Measurements from ENCODE around the gene STPG4.

The STPG4 gene

GRCh38 chr2:47069628-47070154 is 85.4 kb downstream of the STPG4 start:
- Histone ChIP-seq H3K9ac (ENCODE audit: low read depth in 1 of 2, low read length in 2 of 2) (peak overlapping the region; percentile 32 to 42), H3K36me3 (ENCODE audit: control insufficient read depth in 2 of 2, insufficient read depth in 2 of 2, low read length in 2 of 2) (peaks cover 0 to 8% of the 10 kb centered on the region in 2 donors), H3K4me1 (ENCODE audit: control insufficient read depth in 2 of 2, insufficient read depth in 2 of 2, low read length in 2 of 2) (peaks cover 66 to 75% of the 10 kb centered on the region in 2 donors), H3K4me3 (ENCODE audit: low read length in 2 of 2) (no peak overlapping the region), H3K27me3 (ENCODE audit: control insufficient read depth in 2 of 2, insufficient read depth in 2 of 2, low read length in 2 of 2) (no peaks in the 10 kb centered on the region), H3K9me3 (ENCODE audit: control insufficient read depth in 2 of 2, low read length in 2 of 2) (no peaks in the 10 kb centered on the region), H3K27ac (ENCODE audit: low read depth in 2 of 2, low read length in 2 of 2) (peak overlapping the region; percentile 84 to 89)

GRCh38 chr2:47068981-47069627 is 86.0 kb downstream of the STPG4 start:
- H3K27me3 ChIP-seq (ENCODE audit: control insufficient read depth in 2 of 2, insufficient read depth in 2 of 2, low read length in 2 of 2), result no peaks in the 10 kb centered on the region
- peak overlapping the region; percentile 41 to 53 for H3K9ac ChIP-seq (ENCODE audit: low read depth in 1 of 2, low read length in 2 of 2)
- no peak overlapping the region for H3K4me3 ChIP-seq (ENCODE audit: low read length in 2 of 2)
- H3K36me3 ChIP-seq (ENCODE audit: control insufficient read depth in 2 of 2, insufficient read depth in 2 of 2, low read length in 2 of 2), result peaks cover 0 to 5% of the 10 kb centered on the region in 2 donors
- peaks cover 67 to 78% of the 10 kb centered on the region in 2 donors for H3K4me1 ChIP-seq (ENCODE audit: control insufficient read depth in 2 of 2, insufficient read depth in 2 of 2, low read length in 2 of 2)
- H3K27ac ChIP-seq (ENCODE audit: low read depth in 2 of 2, low read length in 2 of 2), result peak overlapping the region; percentile 84 to 89
- no peaks in the 10 kb centered on the region for H3K9me3 ChIP-seq (ENCODE audit: control insufficient read depth in 2 of 2, low read length in 2 of 2)

DNA sequence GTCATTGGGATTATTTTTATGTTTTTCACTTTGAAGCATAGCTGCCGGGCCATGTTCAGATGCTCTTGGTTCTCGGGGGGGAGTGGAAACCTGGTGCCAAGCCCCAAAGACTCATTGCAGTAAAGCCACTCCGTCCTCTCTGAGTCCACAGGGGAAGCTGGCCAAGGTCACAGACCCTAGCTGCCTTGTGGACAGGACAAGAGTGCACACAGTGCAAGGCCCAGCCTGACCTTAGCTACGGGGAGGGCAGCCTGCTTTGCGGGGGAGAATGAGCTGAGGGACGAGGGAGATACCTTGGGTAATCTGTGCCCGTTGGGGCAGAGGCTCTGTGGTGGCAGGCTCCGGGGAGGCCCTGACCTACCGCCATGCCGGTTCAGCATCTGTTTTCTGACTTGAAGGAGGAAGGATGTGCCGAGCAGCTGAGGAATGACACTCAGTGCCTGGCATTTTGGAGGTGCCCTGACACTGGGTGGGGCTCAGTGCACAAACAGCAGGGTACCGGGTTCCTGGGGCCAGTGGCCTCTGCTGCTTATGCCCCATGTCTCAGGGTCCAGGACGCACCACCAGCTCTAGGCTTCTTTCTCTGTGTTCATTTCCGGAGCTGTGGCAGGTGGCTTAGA is 87.2 kb downstream of the STPG4 start:
- no peak overlapping the region for H3K9ac ChIP-seq (ENCODE audit: low read depth in 1 of 2, low read length in 2 of 2)
- no peaks in the 10 kb centered on the region for H3K27me3 ChIP-seq (ENCODE audit: control insufficient read depth in 2 of 2, insufficient read depth in 2 of 2, low read length in 2 of 2)
- no peaks in the 10 kb centered on the region for H3K9me3 ChIP-seq (ENCODE audit: control insufficient read depth in 2 of 2, low read length in 2 of 2)
- peaks cover 60 to 67% of the 10 kb centered on the region in 2 donors for H3K4me1 ChIP-seq (ENCODE audit: control insufficient read depth in 2 of 2, insufficient read depth in 2 of 2, low read length in 2 of 2)
- peaks cover 0 to 7% of the 10 kb centered on the region in 2 donors for H3K36me3 ChIP-seq (ENCODE audit: control insufficient read depth in 2 of 2, insufficient read depth in 2 of 2, low read length in 2 of 2)
- no peak overlapping the region for H3K4me3 ChIP-seq (ENCODE audit: low read length in 2 of 2)
- peak overlapping the region; percentile 29 to 84 for H3K27ac ChIP-seq (ENCODE audit: low read depth in 2 of 2, low read length in 2 of 2)

- peak overlapping the region; percentile 32 to 39 for H3K9ac ChIP-seq (ENCODE audit: low read depth in 1 of 2, low read length in 2 of 2)
- no peaks in the 10 kb centered on the region for H3K9me3 ChIP-seq (ENCODE audit: control insufficient read depth in 2 of 2, low read length in 2 of 2)
- peaks cover 48 to 65% of the 10 kb centered on the region in 2 donors for H3K4me1 ChIP-seq (ENCODE audit: control insufficient read depth in 2 of 2, insufficient read depth in 2 of 2, low read length in 2 of 2)
- peak overlapping the region; percentile 88 to 89 for H3K27ac ChIP-seq (ENCODE audit: low read depth in 2 of 2, low read length in 2 of 2)
- peak overlapping the region in 1 of 2 donors; percentile 45 for H3K4me3 ChIP-seq (ENCODE audit: low read length in 2 of 2)
- no peaks in the 10 kb centered on the region for H3K27me3 ChIP-seq (ENCODE audit: control insufficient read depth in 2 of 2, insufficient read depth in 2 of 2, low read length in 2 of 2)
- peaks cover 3 to 16% of the 10 kb centered on the region in 2 donors for H3K36me3 ChIP-seq (ENCODE audit: control insufficient read depth in 2 of 2, insufficient read depth in 2 of 2, low read length in 2 of 2)
Observed at GRCh38 chr2:47065771-47066380, 89.2 kb downstream of the STPG4 start.

DNA sequence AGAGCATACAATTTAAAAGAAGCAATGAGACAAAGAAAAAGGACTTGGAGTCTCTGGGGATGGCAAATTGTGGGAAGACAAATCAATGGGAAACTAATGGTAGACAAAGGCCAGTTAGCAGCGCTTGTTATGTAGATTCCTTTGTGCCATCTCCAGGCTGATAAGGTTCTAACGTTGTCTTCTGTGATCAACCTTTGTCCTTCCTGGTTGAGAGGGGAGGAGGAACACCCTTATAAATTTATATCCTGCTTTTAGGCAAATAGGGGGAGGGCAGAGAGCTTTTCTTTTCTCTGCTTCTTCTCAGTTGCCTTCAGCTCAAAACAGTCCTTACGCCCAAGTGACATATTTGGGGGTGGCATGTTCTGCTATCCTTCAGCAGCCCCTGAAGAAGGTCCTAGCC is 89.8 kb downstream of the STPG4 start:
- Histone ChIP-seq H3K4me3 (ENCODE audit: low read length in 2 of 2) (peak overlapping the region in 1 of 2 donors; percentile 45), H3K36me3 (ENCODE audit: control insufficient read depth in 2 of 2, insufficient read depth in 2 of 2, low read length in 2 of 2) (peaks cover 3 to 18% of the 10 kb centered on the region in 2 donors), H3K27ac (ENCODE audit: low read depth in 2 of 2, low read length in 2 of 2) (peak overlapping the region; percentile 88 to 89), H3K4me1 (ENCODE audit: control insufficient read depth in 2 of 2, insufficient read depth in 2 of 2, low read length in 2 of 2) (peaks cover 42 to 59% of the 10 kb centered on the region in 2 donors), H3K27me3 (ENCODE audit: control insufficient read depth in 2 of 2, insufficient read depth in 2 of 2, low read length in 2 of 2) (no peaks in the 10 kb centered on the region), H3K9ac (ENCODE audit: low read depth in 1 of 2, low read length in 2 of 2) (peak overlapping the region; percentile 15 to 39), H3K9me3 (ENCODE audit: control insufficient read depth in 2 of 2, low read length in 2 of 2) (no peaks in the 10 kb centered on the region)

DNA sequence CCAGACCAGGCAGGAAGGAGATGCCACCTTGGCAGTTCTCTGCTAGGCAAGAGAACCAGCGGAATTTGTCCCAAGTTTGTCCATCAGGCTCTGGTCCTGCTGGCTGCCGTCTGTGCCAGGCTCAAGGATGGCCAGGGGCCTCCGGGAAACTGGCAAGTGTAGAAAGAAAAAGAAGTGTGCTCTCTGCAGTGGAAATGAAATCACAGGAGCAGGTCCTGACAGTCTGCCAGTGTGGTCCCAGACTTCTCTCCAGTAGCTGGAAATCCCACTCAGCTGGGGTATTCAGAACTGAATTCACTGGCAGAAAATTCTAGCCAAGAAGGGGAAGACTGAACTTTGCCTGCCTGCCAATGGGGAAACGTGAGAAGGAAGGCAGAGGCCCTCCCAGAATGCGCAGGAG is 91.0 kb downstream of the STPG4 start:
- peak overlapping the region; percentile 16 to 88 for H3K27ac ChIP-seq (ENCODE audit: low read depth in 2 of 2, low read length in 2 of 2)
- no peaks in the 10 kb centered on the region for H3K27me3 ChIP-seq (ENCODE audit: control insufficient read depth in 2 of 2, insufficient read depth in 2 of 2, low read length in 2 of 2)
- H3K36me3 ChIP-seq (ENCODE audit: control insufficient read depth in 2 of 2, insufficient read depth in 2 of 2, low read length in 2 of 2), result peaks cover 3 to 18% of the 10 kb centered on the region in 2 donors
- H3K4me1 ChIP-seq (ENCODE audit: control insufficient read depth in 2 of 2, insufficient read depth in 2 of 2, low read length in 2 of 2), result peaks cover 30 to 47% of the 10 kb centered on the region in 2 donors
- no peak overlapping the region for H3K4me3 ChIP-seq (ENCODE audit: low read length in 2 of 2)
- H3K9me3 ChIP-seq (ENCODE audit: control insufficient read depth in 2 of 2, low read length in 2 of 2), result no peaks in the 10 kb centered on the region
- no peak overlapping the region for H3K9ac ChIP-seq (ENCODE audit: low read depth in 1 of 2, low read length in 2 of 2)

DNA sequence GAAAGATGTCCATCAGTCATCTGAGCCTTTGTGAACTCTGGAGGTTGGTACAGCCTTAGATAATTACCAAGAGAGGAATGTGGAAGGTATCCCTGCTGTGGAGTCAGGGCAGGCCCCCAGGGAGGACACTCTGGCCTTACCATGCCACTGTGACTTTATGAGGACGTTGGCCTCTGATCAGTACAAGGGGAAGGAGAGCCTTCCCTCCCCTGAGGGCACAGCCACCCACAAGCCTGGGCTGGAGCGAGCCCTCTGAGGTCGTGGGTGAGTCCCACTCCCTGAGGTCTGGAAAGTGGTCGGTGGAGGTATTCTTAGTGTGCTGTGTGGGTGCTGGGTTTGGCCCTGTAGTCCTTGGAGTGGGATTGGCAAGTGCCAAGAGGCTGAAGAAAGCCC is 91.6 kb downstream of the STPG4 start:
- Histone ChIP-seq H3K4me1 (ENCODE audit: control insufficient read depth in 2 of 2, insufficient read depth in 2 of 2, low read length in 2 of 2) (peaks cover 25 to 41% of the 10 kb centered on the region in 2 donors), H3K27ac (ENCODE audit: low read depth in 2 of 2, low read length in 2 of 2) (peak overlapping the region in 1 of 2 donors; percentile 6), H3K36me3 (ENCODE audit: control insufficient read depth in 2 of 2, insufficient read depth in 2 of 2, low read length in 2 of 2) (peaks cover 3 to 18% of the 10 kb centered on the region in 2 donors)

GRCh38 chr2:47062681-47063537 is 92.2 kb downstream of the STPG4 start:
- Histone ChIP-seq H3K9ac (ENCODE audit: low read depth in 1 of 2, low read length in 2 of 2) (no peak overlapping the region), H3K4me3 (ENCODE audit: low read length in 2 of 2) (no peak overlapping the region), H3K4me1 (ENCODE audit: control insufficient read depth in 2 of 2, insufficient read depth in 2 of 2, low read length in 2 of 2) (peaks cover 25 to 38% of the 10 kb centered on the region in 2 donors), H3K9me3 (ENCODE audit: control insufficient read depth in 2 of 2, low read length in 2 of 2) (no peaks in the 10 kb centered on the region), H3K36me3 (ENCODE audit: control insufficient read depth in 2 of 2, insufficient read depth in 2 of 2, low read length in 2 of 2) (peaks cover 3 to 18% of the 10 kb centered on the region in 2 donors), H3K27me3 (ENCODE audit: control insufficient read depth in 2 of 2, insufficient read depth in 2 of 2, low read length in 2 of 2) (no peaks in the 10 kb centered on the region), H3K27ac (ENCODE audit: low read depth in 2 of 2, low read length in 2 of 2) (no peak overlapping the region)

More for the DNA sequence above, 91.6 kb downstream of the STPG4 start:
- no peak overlapping the region for H3K4me3 ChIP-seq (ENCODE audit: low read length in 2 of 2)
- H3K9me3 ChIP-seq (ENCODE audit: control insufficient read depth in 2 of 2, low read length in 2 of 2), result no peaks in the 10 kb centered on the region
- no peaks in the 10 kb centered on the region for H3K27me3 ChIP-seq (ENCODE audit: control insufficient read depth in 2 of 2, insufficient read depth in 2 of 2, low read length in 2 of 2)
- H3K9ac ChIP-seq (ENCODE audit: low read depth in 1 of 2, low read length in 2 of 2), result no peak overlapping the region

- H3K36me3 ChIP-seq (ENCODE audit: control insufficient read depth in 2 of 2, insufficient read depth in 2 of 2, low read length in 2 of 2), result peaks cover 3 to 16% of the 10 kb centered on the region in 2 donors
- H3K9me3 ChIP-seq (ENCODE audit: control insufficient read depth in 2 of 2, low read length in 2 of 2), result no peaks in the 10 kb centered on the region
- H3K27me3 ChIP-seq (ENCODE audit: control insufficient read depth in 2 of 2, insufficient read depth in 2 of 2, low read length in 2 of 2), result no peaks in the 10 kb centered on the region
- peaks cover 31 to 44% of the 10 kb centered on the region in 2 donors for H3K4me1 ChIP-seq (ENCODE audit: control insufficient read depth in 2 of 2, insufficient read depth in 2 of 2, low read length in 2 of 2)
- peak overlapping the region in 1 of 2 donors; percentile 6 for H3K27ac ChIP-seq (ENCODE audit: low read depth in 2 of 2, low read length in 2 of 2)
- no peak overlapping the region for H3K9ac ChIP-seq (ENCODE audit: low read depth in 1 of 2, low read length in 2 of 2)
- H3K4me3 ChIP-seq (ENCODE audit: low read length in 2 of 2), result no peak overlapping the region
Observed at GRCh38 chr2:47061944-47062678, 93.0 kb downstream of the STPG4 start.
